Activated CD4-positive, alpha-beta T cell treated with anti-CD3 and anti-CD28 coated beads, Interleukin-2, amount 10 ng/mL, durations not matched to agents 7 days and 5 days (primary cell): ENCODE measurements around the gene CLDN16. TPM values are rescaled to one million over a fixed set of nuclear protein-coding genes. Genes with fewer than 3 reads are reported as not detected.

Source experiments
- CTCF ChIA-PET: fragments of 350-600 bp; sonication (Branson Sonifier 250); formaldehyde crosslinking; loops from one replicate; lab custom pipeline; 2021; ENCODE audit warnings: antibody characterized with exemption; lab: Charles Lee
- POLR2A ChIA-PET: fragments of 350-600 bp; sonication (Branson Sonifier 250); formaldehyde crosslinking; loops from one replicate; lab custom pipeline; 2021; ENCODE audit warnings: antibody characterized with exemption; lab: Charles Lee
- DNase-seq: peaks from one replicate; pipeline ENCODE4 v3.0.0-alpha.2; 2020
- H3K27ac Mint-ChIP-seq: one replicate; pipeline ENCODE4 v1.8.0; 2021; ENCODE audit warnings: mild to moderate bottlenecking, moderate library complexity, mixed read lengths
- H3K27me3 Mint-ChIP-seq: one replicate; pipeline ENCODE4 v1.8.0; 2021; ENCODE audit warnings: mixed read lengths
- H3K36me3 Mint-ChIP-seq: one replicate; pipeline ENCODE4 v1.8.0; 2021; ENCODE audit warnings: low read depth, mixed read lengths
- H3K4me1 Mint-ChIP-seq: one replicate; pipeline ENCODE4 v1.8.0; 2021; ENCODE audit warnings: mixed read lengths
- H3K4me3 Mint-ChIP-seq: one replicate; pipeline ENCODE4 v1.8.0; 2021; ENCODE audit warnings: mild to moderate bottlenecking, moderate library complexity, mixed read lengths
- H3K9me3 Mint-ChIP-seq: one replicate; pipeline ENCODE4 v1.8.0; 2021; ENCODE audit warnings: mixed read lengths
- total RNA-seq, 2 experiments: library from RNA; stranded (reverse); gene quantifications; one replicate each; pipeline ENCODE4 v1.2.3, GENCODE V29; 2021

Gene CLDN16
- total RNA-seq, 2 experiments from 2014 or later = not detected

DNA sequence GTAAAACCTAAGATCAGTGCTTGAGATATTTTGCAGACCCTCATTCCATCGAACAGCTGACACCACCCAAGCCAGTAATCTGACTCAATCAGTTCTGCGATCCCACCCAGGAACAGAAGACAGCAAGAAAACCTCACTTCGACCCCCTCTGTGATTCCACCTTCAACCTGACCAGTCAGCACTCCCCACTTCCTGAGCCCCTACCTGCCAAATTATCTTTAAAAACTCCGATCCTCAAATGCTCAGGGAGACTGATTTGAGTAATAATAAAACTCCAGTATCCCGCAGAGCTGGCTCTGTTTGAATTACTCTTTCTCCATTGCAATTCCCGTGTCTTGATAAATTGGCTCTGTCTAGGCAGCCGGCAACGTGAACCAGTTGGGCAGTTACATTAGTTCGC, 25.7 kb upstream of the CLDN16 start:
- Mint-ChIP-seq H3K27ac (no peak overlapping the region), H3K4me3 (no peak overlapping the region), H3K4me1 (no peaks in the 10 kb centered on the region), H3K9me3 (no peaks in the 10 kb centered on the region), H3K36me3 (no peaks in the 10 kb centered on the region), H3K27me3 (peaks cover 10% of the 10 kb centered on the region)
- DNase-seq = no peak
- ChIA-PET CTCF (no interaction called here), POLR2A (no interaction called here)

DNA sequence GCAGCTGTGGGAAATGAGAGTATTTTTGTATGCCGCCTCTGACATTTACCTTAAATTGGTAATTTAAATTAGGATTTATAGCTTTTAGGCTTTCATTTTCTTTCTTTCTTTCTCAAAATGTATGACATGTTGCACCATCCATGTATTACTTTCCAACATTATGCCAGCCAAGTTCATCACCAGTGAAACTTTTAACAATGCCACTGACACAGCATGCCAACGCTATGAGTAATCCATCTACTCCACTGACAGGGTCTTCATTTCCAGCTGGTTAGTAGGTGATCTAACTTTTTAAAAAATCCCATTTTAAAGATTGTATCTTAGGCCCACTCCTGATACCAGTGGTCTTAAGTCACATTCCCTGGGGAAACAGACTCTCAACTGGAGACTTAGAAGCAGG, 21.8 kb upstream of the CLDN16 start:
- H3K27ac Mint-ChIP-seq = no peak overlapping the region
- ChIA-PET CTCF (no interaction called here), POLR2A (no interaction called here)
- no peaks in the 10 kb centered on the region for H3K36me3 Mint-ChIP-seq
- DNase-seq = no peak
- H3K9me3 Mint-ChIP-seq = no peaks in the 10 kb centered on the region
- H3K4me3 Mint-ChIP-seq = no peak overlapping the region
- H3K27me3 Mint-ChIP-seq = peaks cover 4% of the 10 kb centered on the region
- no peaks in the 10 kb centered on the region for H3K4me1 Mint-ChIP-seq

DNA sequence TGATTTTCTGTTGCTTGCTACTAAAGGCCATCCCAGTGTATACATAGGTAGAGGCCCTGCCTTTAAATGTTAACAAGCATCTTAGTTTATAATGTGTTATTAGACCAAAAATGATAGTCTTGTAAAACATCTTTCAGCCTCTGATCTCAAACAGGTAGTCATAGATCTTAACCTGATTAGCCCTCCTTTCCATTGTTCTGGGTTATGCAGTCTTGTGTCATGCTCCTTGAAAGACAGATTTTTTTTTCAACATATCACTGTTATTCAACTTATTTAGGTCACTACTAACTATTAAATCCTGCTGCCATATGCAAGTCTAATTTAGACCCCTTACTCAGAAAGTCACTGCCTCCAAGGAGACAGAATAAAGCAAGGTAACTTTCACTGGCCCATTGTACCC, 19.1 kb upstream of the CLDN16 start:
- Mint-ChIP-seq H3K4me3 (no peak overlapping the region), H3K27ac (no peak overlapping the region), H3K4me1 (no peaks in the 10 kb centered on the region), H3K9me3 (no peaks in the 10 kb centered on the region), H3K36me3 (no peaks in the 10 kb centered on the region), H3K27me3 (no peaks in the 10 kb centered on the region)
- no peak for DNase-seq
- POLR2A ChIA-PET = no interaction called here
- CTCF ChIA-PET = no interaction called here

DNA sequence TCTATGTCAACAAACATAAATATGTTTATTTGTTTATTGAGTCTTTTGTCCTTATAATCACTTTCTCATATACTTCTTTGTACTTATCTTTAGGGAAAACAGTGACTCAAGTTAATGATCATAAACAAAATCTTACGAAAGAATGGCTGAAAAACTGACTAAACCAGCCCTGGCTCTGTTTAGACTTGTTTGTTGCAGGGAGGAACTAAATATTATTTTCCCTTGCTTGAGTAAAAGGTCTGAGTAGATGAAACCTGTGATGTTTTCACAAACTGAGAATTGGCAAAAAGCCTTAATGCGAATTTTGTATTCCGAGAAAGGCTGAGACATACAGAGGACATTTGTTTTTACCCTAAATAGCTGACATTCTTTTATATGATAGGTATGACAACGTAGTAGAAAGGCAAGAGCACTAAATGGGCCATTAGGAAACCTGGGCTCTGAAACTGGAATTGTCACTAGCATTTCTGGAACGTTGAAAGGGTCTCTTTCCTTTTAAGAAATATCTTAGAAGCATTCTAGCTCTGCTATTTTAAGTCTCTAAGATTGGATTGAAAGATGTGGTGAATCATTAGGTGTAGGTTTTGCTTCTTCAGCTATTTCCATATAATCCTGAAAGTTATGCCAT, 18.2 kb upstream of the CLDN16 start:
- Mint-ChIP-seq H3K9me3 (no peaks in the 10 kb centered on the region), H3K27me3 (no peaks in the 10 kb centered on the region), H3K4me3 (no peak overlapping the region), H3K4me1 (no peaks in the 10 kb centered on the region), H3K27ac (no peak overlapping the region), H3K36me3 (no peaks in the 10 kb centered on the region)
- DNase-seq = no peak
- ChIA-PET POLR2A (no interaction called here), CTCF (no interaction called here)

DNA sequence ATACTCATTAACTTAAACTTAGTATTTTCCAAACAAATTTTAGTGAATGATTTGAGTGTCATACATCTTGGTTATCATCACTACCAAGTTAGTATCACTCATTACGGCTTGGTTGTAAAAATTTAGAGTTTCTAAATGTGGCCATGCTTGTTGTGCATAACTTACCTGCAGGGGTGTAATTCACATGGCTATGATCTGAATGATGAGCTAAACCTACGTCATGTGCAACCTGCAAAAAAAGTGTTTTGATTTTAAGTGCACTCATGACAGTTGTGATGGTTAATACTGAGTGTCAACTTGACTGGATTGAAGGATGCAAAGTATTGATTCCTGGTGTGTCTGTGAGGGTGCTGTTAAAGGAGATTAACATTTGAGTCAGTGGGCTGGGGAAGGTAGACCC, 17.6 kb upstream of the CLDN16 start:
- no peak for DNase-seq
- H3K4me3 Mint-ChIP-seq = no peak overlapping the region
- POLR2A ChIA-PET = no interaction called here
- CTCF ChIA-PET = no interaction called here
- H3K36me3 Mint-ChIP-seq = no peaks in the 10 kb centered on the region
- H3K4me1 Mint-ChIP-seq = no peaks in the 10 kb centered on the region
- no peak overlapping the region for H3K27ac Mint-ChIP-seq
- H3K27me3 Mint-ChIP-seq = peaks cover 3% of the 10 kb centered on the region
- no peaks in the 10 kb centered on the region for H3K9me3 Mint-ChIP-seq

DNA sequence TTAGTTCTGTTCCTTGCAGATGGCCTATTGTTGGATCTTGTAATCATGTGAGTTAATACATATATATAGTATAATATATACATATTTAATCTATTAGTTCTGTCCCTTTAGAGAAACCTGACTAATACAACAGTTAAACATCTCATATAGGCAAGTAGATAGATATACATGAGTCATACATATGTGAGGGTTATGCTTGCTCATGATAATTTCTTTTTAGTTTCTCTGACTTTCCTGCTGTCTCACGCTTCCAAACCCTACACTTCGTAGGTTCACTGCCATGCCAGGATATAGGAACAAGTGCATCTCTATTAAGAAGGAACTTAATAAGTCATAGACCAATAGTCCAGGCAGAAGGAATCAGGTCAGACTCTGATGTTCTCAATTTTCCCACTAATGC, 16.8 kb upstream of the CLDN16 start:
- peaks cover 6% of the 10 kb centered on the region for H3K27me3 Mint-ChIP-seq
- ChIA-PET POLR2A (no interaction called here), CTCF (no interaction called here)
- no peak overlapping the region for H3K27ac Mint-ChIP-seq
- H3K36me3 Mint-ChIP-seq = no peaks in the 10 kb centered on the region
- no peaks in the 10 kb centered on the region for H3K9me3 Mint-ChIP-seq
- no peak for DNase-seq
- H3K4me1 Mint-ChIP-seq = no peaks in the 10 kb centered on the region
- no peak overlapping the region for H3K4me3 Mint-ChIP-seq

DNA sequence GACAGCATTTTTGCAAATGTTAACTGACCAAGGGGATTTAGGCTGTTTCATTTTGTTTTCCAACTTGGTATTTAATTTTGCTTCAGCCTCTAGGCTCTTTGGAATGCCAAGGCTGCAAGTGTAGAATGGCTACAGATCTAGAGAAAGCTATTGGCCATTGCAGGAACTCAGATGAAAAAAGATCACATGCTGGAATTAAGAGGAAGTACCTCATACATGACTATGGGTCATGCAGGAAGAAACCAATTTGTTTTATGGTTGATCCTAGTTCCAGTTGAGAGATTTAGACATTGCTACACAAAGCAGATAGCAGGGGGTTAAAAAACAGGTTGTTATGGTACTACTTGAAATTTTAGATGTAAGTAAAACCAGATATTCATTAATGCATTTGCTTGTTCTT, 12.7 kb upstream of the CLDN16 start:
- Mint-ChIP-seq H3K36me3 (no peaks in the 10 kb centered on the region), H3K27me3 (peaks cover 6% of the 10 kb centered on the region), H3K4me1 (no peaks in the 10 kb centered on the region), H3K4me3 (no peak overlapping the region), H3K9me3 (no peaks in the 10 kb centered on the region), H3K27ac (no peak overlapping the region)
- DNase-seq = no peak
- ChIA-PET POLR2A (no interaction called here), CTCF (no interaction called here)

DNA sequence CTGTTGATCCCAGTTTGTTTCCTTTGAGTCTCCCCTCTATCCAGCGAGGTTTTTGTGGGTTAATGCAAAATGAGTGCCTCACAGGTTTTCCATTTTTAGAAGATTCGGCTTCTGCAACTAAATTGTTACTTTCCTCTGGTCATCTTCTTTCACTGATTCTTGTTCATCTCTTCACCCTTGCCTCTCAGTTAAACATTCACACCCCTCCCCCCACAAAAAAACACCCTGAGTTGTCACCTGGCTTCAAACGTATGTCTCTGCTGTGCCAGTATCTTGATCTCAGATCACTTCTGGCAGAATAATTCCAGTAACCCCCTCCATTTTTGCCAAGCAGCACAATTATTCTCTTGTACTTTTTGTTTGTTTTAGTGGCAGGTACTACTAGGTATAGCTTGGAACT, 12.3 kb upstream of the CLDN16 start:
- Mint-ChIP-seq H3K27me3 (peaks cover 6% of the 10 kb centered on the region), H3K9me3 (no peaks in the 10 kb centered on the region), H3K4me1 (no peaks in the 10 kb centered on the region), H3K36me3 (no peaks in the 10 kb centered on the region), H3K4me3 (no peak overlapping the region), H3K27ac (no peak overlapping the region)
- DNase-seq = no peak
- CTCF ChIA-PET = no interaction called here
- POLR2A ChIA-PET = no interaction called here

DNA sequence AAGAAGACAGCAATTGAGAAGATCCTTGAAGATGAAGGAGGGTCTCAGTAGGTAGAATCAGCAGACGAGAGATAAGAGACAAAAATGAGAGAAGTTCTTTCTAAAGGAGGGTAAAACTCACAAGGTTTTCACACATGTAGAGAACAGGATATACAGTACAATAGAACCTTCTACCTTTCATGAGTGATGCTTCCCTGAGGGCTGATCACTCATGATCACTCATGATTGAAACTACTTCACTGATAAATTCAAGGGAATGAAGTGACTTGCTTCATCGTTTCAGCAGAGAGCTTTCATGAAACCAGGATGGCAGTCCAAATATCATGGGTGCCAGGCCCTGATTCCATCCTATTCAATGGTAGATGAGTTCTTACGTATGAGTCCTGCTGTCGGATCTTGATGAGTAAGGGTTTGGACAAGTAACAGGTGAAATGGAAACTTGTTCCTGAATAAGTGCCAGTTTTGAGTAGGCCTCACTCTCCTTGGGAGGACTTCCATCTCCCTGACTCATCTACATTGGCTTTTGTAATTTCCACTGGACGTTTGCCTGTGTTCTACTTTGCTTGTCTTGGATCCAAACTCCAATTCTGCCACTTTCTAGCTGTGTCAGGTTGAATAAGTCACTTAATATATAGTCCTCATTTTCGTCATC, 9.6 kb upstream of the CLDN16 start:
- Mint-ChIP-seq H3K4me3 (no peak overlapping the region), H3K27me3 (peaks cover 6% of the 10 kb centered on the region), H3K9me3 (no peaks in the 10 kb centered on the region), H3K4me1 (no peaks in the 10 kb centered on the region), H3K27ac (no peak overlapping the region), H3K36me3 (no peaks in the 10 kb centered on the region)
- DNase-seq = no peak
- ChIA-PET POLR2A (no interaction called here), CTCF (no interaction called here)

DNA sequence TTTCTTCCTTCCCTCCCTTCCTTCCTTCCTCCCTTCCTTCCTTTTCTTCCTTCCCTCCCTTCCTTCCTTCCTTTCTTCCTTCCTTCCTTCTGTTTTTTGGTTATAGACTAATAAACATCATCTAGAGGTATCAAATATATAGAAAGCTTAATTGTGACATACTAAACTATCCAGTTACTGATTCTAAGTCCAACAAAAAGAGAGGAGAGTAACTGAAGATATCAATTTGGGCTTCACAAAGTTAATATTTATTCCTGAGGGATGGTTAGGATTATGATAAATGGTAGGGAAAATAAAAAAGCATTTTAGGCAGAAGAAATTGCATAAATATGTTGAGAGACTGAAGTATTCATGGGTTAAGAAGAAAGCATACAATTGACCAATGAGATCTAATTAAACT, 7.8 kb upstream of the CLDN16 start:
- Mint-ChIP-seq H3K4me1 (no peaks in the 10 kb centered on the region), H3K27me3 (peaks cover 5% of the 10 kb centered on the region), H3K9me3 (no peaks in the 10 kb centered on the region), H3K4me3 (no peak overlapping the region), H3K27ac (no peak overlapping the region), H3K36me3 (no peaks in the 10 kb centered on the region)
- ChIA-PET POLR2A (no interaction called here), CTCF (no interaction called here)
- DNase-seq = no peak

DNA sequence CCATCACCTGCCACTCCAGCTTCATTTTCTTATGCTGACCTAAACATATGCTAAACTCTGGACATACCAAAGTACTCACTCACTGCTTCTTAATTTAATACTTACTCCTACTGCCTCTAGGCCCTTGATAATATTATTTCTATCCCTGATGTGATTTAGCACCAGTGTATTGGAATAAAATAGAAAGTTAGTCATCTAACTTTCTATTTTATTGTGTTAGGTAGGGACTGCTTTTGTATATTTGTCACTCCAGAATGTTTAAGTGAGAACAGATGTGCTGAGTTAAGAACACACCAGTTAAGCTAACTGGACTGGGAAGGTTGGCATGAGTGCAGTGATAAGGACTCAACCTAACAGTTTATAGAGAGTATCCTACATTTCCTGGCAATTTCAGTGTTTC, 6.5 kb upstream of the CLDN16 start:
- Mint-ChIP-seq H3K4me3 (no peak overlapping the region), H3K9me3 (no peaks in the 10 kb centered on the region), H3K4me1 (no peaks in the 10 kb centered on the region), H3K27ac (no peak overlapping the region), H3K27me3 (no peaks in the 10 kb centered on the region), H3K36me3 (no peaks in the 10 kb centered on the region)
- no peak for DNase-seq
- CTCF ChIA-PET = no interaction called here
- POLR2A ChIA-PET = no interaction called here

DNA sequence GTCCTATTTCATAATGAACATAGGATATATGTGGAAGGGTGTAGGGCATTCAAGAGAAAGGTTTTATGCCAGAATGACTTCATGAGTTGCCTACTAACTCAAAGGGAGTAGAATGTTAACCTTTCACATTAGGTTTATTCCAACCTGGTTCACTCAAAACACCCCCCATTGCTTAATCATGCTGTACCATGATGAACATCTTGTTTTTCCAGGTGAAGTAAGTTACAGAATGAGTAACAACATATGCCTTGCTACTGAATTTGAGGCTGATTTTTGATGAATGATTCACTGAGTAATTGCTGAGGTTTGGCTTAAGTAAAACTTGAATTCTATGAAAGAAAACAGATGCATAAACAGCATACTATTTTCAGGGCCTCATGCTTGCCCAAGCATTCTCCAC, 5.9 kb upstream of the CLDN16 start:
- Mint-ChIP-seq H3K27ac (no peak overlapping the region), H3K36me3 (no peaks in the 10 kb centered on the region), H3K4me1 (no peaks in the 10 kb centered on the region), H3K4me3 (no peak overlapping the region), H3K27me3 (no peaks in the 10 kb centered on the region), H3K9me3 (no peaks in the 10 kb centered on the region)
- no peak for DNase-seq
- ChIA-PET CTCF (no interaction called here), POLR2A (no interaction called here)

DNA sequence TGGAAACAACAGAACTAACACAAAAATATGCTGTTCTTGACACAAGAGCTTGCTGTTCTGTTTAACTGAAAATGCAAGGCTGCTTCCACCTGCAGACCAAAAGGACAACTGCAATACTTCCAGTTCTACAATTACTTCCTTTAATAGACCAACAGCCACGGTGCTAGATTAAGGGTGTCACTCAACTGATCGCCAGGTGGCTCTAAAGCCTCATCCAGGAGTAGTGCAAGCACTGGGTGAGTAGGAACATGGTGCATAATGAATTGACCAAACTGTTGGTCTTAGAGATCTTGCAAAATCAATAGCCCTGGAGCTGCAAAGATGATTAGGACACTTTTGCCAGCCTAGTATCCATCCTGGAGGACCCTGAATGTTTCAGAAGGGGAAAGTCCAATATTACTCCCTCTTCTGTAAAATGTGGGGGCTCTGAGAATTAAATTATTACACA, 3.6 kb upstream of the CLDN16 start:
- H3K27ac Mint-ChIP-seq = no peak overlapping the region
- ChIA-PET CTCF (interaction anchor here (0.6 kb wide), 1 partner anchor 34 kb away, joined by 3 read pairs; no protein-coding TSS in a partner anchor), POLR2A (no interaction called here)
- no peak overlapping the region for H3K4me3 Mint-ChIP-seq
- DNase-seq = no peak
- no peaks in the 10 kb centered on the region for H3K4me1 Mint-ChIP-seq
- no peaks in the 10 kb centered on the region for H3K9me3 Mint-ChIP-seq
- H3K36me3 Mint-ChIP-seq = no peaks in the 10 kb centered on the region
- no peaks in the 10 kb centered on the region for H3K27me3 Mint-ChIP-seq
